ENCODE results near the gene SLC44A1.
A peak's percentile ranks its signal among the peaks of the same experiment; 100 is the strongest.

The SLC44A1 gene

DNA sequence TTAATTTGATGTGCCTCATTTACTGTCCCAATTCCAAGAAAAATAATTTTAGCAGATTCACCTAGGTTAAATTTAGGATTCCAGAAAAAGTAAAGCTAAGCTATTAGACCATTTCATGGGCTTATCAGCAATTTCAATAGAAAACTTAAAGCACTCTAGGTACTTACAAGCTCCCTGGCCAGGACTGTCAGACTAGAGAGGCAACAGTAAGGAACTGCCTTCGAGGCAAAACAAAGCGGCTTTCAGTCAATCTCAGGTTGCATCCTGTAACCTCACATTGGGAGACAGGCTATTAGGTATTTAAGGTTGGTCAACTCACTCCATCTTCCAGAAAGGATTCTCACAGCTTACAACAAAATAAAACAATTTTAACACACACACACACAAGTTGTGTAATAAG lies 154.7 kb downstream of the SLC44A1 start:
- DNase-seq = no peak

- no peak for DNase-seq
These were observed 157.2 kb downstream of the SLC44A1 start for GRCh38 chr9:105401651-105402050.

DNA sequence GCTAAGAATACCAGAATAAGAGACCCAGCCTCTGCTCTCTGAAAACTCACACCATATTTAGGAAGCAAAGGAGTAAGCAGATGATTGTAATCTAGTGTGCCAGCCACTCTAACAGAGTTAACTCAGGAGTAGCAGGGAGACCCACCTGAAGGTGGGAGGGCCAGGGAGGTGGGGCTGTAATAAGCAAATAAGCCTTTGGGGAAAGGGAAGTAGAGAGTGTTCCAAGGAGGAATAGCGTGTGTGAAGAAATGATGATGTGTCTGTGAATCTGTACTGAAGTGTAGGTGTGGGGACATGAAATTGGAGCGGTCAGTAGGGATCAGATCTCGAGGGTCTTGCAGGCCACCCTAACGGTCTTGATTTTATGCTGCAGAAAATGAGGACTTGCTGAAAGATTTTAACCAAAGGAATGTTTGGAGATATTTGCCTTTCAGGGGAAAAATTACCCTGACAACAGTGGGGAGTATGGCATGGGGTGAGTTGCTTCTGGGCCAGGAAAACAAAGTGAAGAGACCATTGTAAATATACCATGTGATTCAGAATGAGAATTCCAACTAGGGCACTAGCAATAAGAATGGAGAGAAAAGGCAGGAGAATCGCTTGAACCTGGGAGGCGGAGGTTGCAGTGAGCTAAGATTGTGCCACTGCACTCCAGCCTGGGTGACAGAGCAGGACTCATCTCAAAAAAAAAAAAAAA lies 159.2 kb downstream of the SLC44A1 start:
- no peak for DNase-seq

GRCh38 chr9:105405514-105406131 lies 161.2 kb downstream of the SLC44A1 start:
- peak; percentile 56 for DNase-seq

GRCh38 chr9:105406369-105406768 lies 161.9 kb downstream of the SLC44A1 start:
- no peak for DNase-seq

GRCh38 chr9:105413525-105413924 lies 169.1 kb downstream of the SLC44A1 start:
- no peak for DNase-seq

GRCh38 chr9:105414947-105415661 lies 170.7 kb downstream of the SLC44A1 start:
- peak; percentile 68 for DNase-seq

DNA sequence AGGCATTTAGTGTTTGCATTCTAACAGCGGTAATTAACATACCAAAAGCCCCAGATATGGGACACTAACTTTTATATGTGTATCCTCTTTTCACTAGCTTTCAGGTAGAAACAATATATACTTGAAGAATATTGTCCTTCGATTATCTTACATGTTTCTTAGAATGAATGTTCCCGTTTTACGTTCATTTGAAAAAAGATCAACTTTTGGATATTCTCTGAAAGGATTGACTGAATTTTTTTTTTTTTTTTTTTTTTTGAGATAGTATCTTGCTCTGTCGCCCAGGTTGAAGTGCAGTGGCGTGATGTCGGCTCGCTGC lies 171.2 kb downstream of the SLC44A1 start:
- DNase-seq = no peak

DNA sequence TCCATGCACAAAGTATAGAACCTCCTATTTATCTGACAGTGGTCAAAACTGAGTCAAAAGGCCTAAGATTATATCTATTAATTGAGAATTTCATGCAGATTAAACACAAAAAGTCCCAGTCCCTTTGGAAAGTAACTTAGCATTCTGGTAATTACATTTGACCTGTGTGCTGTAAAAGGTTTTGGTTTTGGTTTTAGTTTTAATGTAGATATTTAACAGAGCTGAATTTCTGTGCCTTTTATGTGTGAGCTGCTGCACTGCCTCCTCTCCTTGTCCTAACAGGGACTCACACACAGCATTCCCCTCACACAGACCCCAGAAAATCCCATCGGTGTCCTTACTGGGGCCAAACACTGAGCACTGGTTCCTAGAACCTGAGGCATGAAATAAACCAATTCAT lies 172.4 kb downstream of the SLC44A1 start:
- DNase-seq = no peak

GRCh38 chr9:105418588-105419500 lies 174.4 kb downstream of the SLC44A1 start:
- no peak for DNase-seq

DNA sequence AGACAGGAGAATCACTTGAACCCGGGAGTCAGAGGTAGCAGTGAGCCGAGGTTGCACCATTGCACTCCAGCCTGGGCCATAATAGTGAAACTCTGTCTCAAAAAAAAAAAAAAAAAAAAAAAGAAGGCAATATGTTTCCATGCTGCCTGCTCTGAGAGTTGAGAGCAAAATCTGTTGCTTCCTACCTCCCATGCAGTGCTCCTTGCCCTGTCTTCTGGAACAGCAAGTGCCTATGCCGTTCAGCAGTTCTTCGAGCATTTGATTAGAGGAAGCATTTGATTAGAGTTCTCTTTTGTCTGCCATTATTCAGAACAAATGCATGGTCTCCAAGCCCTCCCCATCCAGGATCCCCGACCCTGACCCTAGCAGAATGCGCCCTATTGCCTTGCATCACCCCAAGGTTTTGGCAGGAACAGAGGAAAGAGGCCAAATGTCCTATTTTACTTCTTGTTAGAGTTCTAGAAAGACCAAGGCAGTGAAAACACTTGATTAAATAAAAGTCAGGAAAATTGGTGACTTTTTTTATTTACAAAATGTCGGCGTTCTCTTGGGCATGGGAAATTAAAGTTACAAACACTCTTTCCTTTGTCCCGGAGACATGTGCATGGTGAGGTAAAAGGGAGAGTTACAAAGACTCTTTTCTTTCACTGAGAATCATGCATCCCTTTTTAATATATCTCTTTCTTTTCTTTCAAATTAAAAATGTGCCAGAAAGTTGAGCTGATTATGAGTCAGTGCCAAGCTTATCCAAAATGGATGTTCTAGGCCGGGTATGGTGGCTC lies 175.6 kb downstream of the SLC44A1 start:
- DNase-seq = no peak

GRCh38 chr9:105421154-105421553 lies 176.7 kb downstream of the SLC44A1 start:
- no peak for DNase-seq

DNA sequence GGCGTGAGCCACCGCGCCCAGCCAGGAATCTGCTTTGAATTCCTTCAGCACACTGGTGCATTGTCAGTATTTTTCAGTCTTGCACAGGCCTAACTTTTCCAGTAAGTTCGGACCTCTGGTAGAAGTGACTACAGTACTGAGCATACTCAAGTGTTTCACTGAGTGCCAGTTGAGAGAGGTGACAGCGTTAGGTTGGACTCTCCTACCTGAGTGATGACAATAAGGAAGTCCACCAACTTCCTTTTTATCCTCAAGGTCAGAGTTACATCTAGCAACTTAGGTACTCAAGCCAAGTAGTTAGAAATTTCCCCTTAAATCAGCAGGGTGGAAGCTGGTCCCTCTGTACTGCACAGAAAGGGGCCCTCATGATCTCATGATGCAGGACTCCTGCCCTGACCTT lies 177.4 kb downstream of the SLC44A1 start:
- no peak for DNase-seq

DNA sequence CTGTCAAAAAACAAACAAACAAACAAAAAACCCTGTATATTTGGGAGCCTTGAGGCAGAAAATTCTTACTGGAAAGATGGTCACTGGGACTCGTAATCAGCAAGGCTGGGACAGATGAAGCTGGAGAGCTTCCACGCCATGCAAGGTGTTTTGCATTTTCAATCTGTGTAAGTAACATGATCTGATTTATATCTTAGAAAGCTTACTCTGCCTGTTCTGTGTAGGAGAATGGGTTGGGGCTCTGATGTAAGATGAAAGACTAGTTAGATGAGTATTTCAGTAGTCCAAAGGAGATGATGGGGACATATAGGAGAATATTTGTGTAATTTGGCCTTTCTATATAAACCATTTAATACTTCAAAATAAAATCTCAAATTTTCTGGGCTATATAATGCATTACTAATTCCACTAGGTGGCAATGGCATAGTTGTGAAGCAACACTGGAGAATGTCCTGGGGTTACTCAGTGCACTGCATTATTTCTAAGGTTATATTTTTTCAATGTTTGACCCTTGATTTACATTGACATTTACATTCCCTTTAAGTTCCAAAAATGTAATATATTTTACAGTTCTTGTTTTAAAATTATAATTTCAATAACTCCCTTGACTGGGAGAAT lies 181.5 kb downstream of the SLC44A1 start:
- no peak for DNase-seq

- DNase-seq = no peak
These were observed 182.2 kb downstream of the SLC44A1 start for GRCh38 chr9:105426657-105427056.

- DNase-seq = no peak
These were observed 187.2 kb downstream of the SLC44A1 start for GRCh38 chr9:105431424-105432246.

- DNase-seq = no peak
These were observed 187.9 kb downstream of the SLC44A1 start for GRCh38 chr9:105432247-105432842.

DNA sequence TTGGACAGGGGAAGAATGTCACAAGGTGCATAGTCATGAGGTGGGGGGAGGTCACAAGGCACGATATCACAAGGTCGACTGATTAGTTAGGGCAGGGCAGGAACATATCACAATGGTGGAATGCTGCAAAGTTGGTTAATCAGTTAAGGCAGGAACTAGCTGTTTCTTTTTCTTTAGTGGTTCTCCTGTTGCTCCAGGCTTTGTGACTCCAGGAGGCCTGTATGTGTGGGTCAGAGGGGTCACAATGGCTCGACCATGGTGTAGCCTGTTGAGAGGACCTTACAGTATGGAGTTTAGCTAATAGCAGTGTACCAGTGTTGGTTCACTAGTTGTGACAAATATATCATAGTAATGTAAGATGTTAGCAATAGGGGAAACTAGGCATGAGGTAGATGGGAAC lies 191.0 kb downstream of the SLC44A1 start:
- DNase-seq = no peak

- DNase-seq = no peak
These were observed 192.3 kb downstream of the SLC44A1 start for GRCh38 chr9:105436783-105437182.

DNA sequence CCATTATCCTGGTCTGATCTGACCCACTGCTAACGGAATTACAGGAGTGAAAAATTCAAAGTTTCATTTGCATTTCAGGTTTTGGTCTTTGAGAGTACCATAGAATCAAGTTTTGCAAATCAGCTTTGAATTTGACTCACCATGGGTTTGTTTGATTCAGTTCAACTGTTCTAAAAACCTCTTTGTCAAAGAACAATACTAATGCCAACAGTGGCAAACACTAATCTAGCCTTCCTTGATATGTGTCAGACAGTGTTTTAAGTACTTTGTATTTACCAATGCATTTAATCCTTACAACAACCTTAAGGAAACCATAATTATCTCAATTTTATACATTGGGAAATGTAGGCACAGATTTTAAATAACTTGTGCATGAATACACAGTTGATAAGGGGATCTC lies 193.3 kb downstream of the SLC44A1 start:
- no peak for DNase-seq

Measured in stimulated activated CD4-positive, alpha-beta T cell treated with anti-CD3 and anti-CD28 coated beads, Interleukin-4, amount 100 ng/mL, for 24 hours (primary cell).